Erythroblast (primary cell): ENCODE measurements around the gene LIPT2.

ENCODE experiments used
- GATA1 ChIP-seq: IDR thresholded peaks from 2 replicates; pipeline ENCODE4 v1.6.1; 2011; ENCODE audit warnings: low read depth, mild to moderate bottlenecking, control low read depth, low read length, moderate library complexity
- POLR2A ChIP-seq: IDR thresholded peaks from 2 replicates; pipeline ENCODE4 v1.6.1; 2011; ENCODE audit warnings: mild to moderate bottlenecking, low read length

DNA sequence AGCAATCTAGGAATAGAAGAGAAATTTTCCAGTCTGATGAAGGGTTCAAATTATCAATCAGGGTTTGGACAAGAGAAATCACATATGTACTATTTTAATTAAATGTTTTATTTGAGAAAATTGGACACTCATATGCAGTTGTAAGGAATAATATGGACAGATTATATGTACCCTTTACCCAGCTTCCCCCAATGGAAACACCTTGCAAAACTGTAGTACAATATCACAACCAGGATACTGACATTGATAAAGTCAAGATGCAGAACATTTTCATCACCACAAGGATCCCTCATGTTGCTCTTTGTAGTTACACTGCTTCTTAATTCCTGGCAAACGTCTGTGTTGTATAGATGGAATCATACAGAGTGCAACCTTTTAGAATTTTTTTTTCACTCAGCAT lies 1.4 kb upstream of the LIPT2 start:
- TF ChIP-seq POLR2A = no peak
- TF ChIP-seq GATA1 = no peak
